AG04450 (cell line): ENCODE measurements around the gene SLC22A14. TPM values are rescaled to one million over a fixed set of nuclear protein-coding genes. Genes with fewer than 3 reads are reported as not detected.

Experiments used
- CTCF ChIA-PET: fragments of 300-600, 350-600 bp; formaldehyde crosslinking; extraction: SDS; loops from one replicate; lab custom pipeline; 2022; ENCODE audit warnings: antibody characterized with exemption, inconsistent platforms; lab: Charles Lee
- POLR2A ChIA-PET: fragments of 350-600 bp; formaldehyde crosslinking; extraction: SDS; loops from one replicate; lab custom pipeline; 2021; ENCODE audit warnings: antibody characterized with exemption, inconsistent platforms; lab: Yijun Ruan, JAX
- DNase-seq: peaks from one replicate; pipeline ENCODE4 v3.0.0-alpha.2; 2011; ENCODE audit warnings: low read depth, low spot score
- H3K27ac ChIP-seq: one replicate; pipeline ENCODE4 v1.5.1; 2012; ENCODE audit warnings: low read depth, low read length, control low read depth
- H3K27me3 ChIP-seq: one replicate; pipeline ENCODE4 v1.6.0; 2012; ENCODE audit warnings: low read length; ENCODE audit not compliant: control insufficient read depth, insufficient read depth
- H3K4me3 ChIP-seq: 2 replicates; pipeline ENCODE4 v1.5.1; 2011; ENCODE audit warnings: mild to moderate bottlenecking, low read depth, low read length, control low read depth
- H3K9me3 ChIP-seq: 2 replicates; pipeline ENCODE4 v1.5.1; 2012; ENCODE audit warnings: low read length; ENCODE audit not compliant: control insufficient read depth, insufficient read depth
- CTCF ChIP-seq: IDR thresholded peaks from 2 replicates; pipeline ENCODE4 v1.5.1; 2011; ENCODE audit warnings: low read depth, low read length, control low read depth, inconsistent platforms
- polyA plus RNA-seq: library from polyadenylated mRNA; depleted of rRNA; stranded (reverse); fragments of >200 nt; gene quantifications from 2 replicates; pipeline ENCODE4 v1.2.3, GENCODE V29; 2011

Gene SLC22A14
- polyA plus RNA-seq, 1 experiment, result not detected

- ChIA-PET CTCF (no interaction called here), POLR2A (no interaction called here)
- H3K27ac ChIP-seq, result no peak overlapping the region
- H3K9me3 ChIP-seq, result no peaks in the 10 kb centered on the region
- no peak overlapping the region for H3K4me3 ChIP-seq
- no peaks in the 10 kb centered on the region for H3K27me3 ChIP-seq
- DNase-seq, result no peak
- no peak for TF ChIP-seq CTCF
Measured at GRCh38 chr3:38276081-38276916, 5.8 kb upstream of the SLC22A14 start.

GRCh38 chr3:38276917-38277630 is 5.0 kb upstream of the SLC22A14 start:
- no peaks in the 10 kb centered on the region for H3K27me3 ChIP-seq
- no peaks in the 10 kb centered on the region for H3K9me3 ChIP-seq
- no peak overlapping the region for H3K4me3 ChIP-seq
- no peak for DNase-seq
- H3K27ac ChIP-seq, result no peak overlapping the region
- TF ChIP-seq CTCF, result no peak
- POLR2A ChIA-PET, result no interaction called here
- CTCF ChIA-PET, result no interaction called here

GRCh38 chr3:38278841-38279240 is 3.3 kb upstream of the SLC22A14 start:
- DNase-seq, result no peak
- CTCF ChIA-PET, result interaction anchor here (0.6 to 1.3 kb wide), 4 partner anchors 9 to 200 kb away, joined by 3 to 10 read pairs (median 5); partner anchors contain the start of gene XYLB
- POLR2A ChIA-PET, result no interaction called here
- Histone ChIP-seq H3K4me3 (no peak overlapping the region), H3K27ac (no peak overlapping the region), H3K9me3 (no peaks in the 10 kb centered on the region), H3K27me3 (no peaks in the 10 kb centered on the region)
- no peak for TF ChIP-seq CTCF

GRCh38 chr3:38283810-38284755 is 2.0 kb downstream of the SLC22A14 start:
- Histone ChIP-seq H3K27ac (no peak overlapping the region), H3K9me3 (no peaks in the 10 kb centered on the region), H3K27me3 (no peaks in the 10 kb centered on the region), H3K4me3 (no peak overlapping the region)
- ChIA-PET POLR2A (no interaction called here), CTCF (interaction anchor here (2.0 kb wide), 1 partner anchor 14 kb away, joined by 5 read pairs; no protein-coding TSS in a partner anchor)
- TF ChIP-seq CTCF, result no peak
- no peak for DNase-seq
